PC-9 (cell line): Measurements from ENCODE around the gene IFI44.

Experiments used
- EZH2 ChIP-seq: fragments of 200-600 bp; sonication (generic); IDR thresholded peaks from 2 replicates; pipeline ENCODE4 v1.8.0; 2017; ENCODE audit warnings: antibody characterized with exemption, low read depth
- TF ChIP-seq, protein P1 (sequence below): fragments of 200-600 bp; sonication (generic); conservative IDR thresholded peaks from 2 replicates; pipeline ENCODE4 v1.6.1; 2017; ENCODE audit warnings: mixed run types, antibody characterized with exemption, mild to moderate bottlenecking, moderate library complexity

GRCh38 chr1:78688697-78689096, 39.1 kb downstream of the IFI44 start:
- TF ChIP-seq, protein P1, sequence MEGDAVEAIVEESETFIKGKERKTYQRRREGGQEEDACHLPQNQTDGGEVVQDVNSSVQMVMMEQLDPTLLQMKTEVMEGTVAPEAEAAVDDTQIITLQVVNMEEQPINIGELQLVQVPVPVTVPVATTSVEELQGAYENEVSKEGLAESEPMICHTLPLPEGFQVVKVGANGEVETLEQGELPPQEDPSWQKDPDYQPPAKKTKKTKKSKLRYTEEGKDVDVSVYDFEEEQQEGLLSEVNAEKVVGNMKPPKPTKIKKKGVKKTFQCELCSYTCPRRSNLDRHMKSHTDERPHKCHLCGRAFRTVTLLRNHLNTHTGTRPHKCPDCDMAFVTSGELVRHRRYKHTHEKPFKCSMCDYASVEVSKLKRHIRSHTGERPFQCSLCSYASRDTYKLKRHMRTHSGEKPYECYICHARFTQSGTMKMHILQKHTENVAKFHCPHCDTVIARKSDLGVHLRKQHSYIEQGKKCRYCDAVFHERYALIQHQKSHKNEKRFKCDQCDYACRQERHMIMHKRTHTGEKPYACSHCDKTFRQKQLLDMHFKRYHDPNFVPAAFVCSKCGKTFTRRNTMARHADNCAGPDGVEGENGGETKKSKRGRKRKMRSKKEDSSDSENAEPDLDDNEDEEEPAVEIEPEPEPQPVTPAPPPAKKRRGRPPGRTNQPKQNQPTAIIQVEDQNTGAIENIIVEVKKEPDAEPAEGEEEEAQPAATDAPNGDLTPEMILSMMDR, result peak; percentile 39; the same call in 1 of the 2 replicates
- no peak for TF ChIP-seq EZH2
